OCI-LY7 (cell line): Measurements from ENCODE around the gene HDAC7.

Experiments used
- CTCF ChIP-seq: fragments of 200-600 bp; sonication (generic); conservative IDR thresholded peaks from 2 replicates; pipeline ENCODE4 v1.5.1; 2014; ENCODE audit warnings: mild to moderate bottlenecking, antibody characterized with exemption, low read length, moderate library complexity, mixed read lengths
- EZH2phosphoT487 ChIP-seq: fragments of 200-600 bp; sonication (generic); IDR thresholded peaks from 2 replicates; pipeline ENCODE4 v1.6.1; 2018; ENCODE audit warnings: low read depth, borderline replicate concordance, mild to moderate bottlenecking, mixed run types, antibody characterized with exemption, low read length, moderate library complexity, mixed read lengths

- TF ChIP-seq CTCF = no peak
- no peak for TF ChIP-seq EZH2phosphoT487
Observed at GRCh38 chr12:47750916-47751470, 68.7 kb downstream of the HDAC7 start.
